Measurements from ENCODE around the gene MLN.

DNA sequence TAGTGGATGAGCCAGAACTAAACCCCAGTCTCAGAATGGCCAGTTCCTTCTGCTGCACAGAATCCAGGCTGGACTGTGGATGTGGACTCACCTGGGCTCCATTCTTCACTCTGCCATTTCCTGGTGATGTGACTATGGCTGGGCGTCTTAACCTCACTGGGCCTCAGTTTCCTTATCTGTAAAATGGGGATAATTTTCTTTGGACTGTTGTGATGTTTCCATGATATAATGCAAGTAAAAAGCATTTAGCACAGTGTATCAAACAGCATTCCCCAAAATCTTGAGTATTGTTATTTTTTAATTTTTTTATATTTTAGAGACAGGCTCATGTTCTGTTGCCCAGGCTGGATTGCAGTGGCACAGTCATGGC is 51.2 kb downstream of the MLN start:
- TF ChIP-seq, protein P1, sequence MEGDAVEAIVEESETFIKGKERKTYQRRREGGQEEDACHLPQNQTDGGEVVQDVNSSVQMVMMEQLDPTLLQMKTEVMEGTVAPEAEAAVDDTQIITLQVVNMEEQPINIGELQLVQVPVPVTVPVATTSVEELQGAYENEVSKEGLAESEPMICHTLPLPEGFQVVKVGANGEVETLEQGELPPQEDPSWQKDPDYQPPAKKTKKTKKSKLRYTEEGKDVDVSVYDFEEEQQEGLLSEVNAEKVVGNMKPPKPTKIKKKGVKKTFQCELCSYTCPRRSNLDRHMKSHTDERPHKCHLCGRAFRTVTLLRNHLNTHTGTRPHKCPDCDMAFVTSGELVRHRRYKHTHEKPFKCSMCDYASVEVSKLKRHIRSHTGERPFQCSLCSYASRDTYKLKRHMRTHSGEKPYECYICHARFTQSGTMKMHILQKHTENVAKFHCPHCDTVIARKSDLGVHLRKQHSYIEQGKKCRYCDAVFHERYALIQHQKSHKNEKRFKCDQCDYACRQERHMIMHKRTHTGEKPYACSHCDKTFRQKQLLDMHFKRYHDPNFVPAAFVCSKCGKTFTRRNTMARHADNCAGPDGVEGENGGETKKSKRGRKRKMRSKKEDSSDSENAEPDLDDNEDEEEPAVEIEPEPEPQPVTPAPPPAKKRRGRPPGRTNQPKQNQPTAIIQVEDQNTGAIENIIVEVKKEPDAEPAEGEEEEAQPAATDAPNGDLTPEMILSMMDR (IDR thresholded peaks at IDR 0.05 in 8 of 11, conservative IDR thresholded peaks at IDR 0.05 in 3 of 11): no peak
- TF ChIP-seq POLR2A (IDR thresholded peaks at IDR 0.05) (no peak), POLR2AphosphoS5 (IDR thresholded peaks at IDR 0.05) (no peak)
